Activated T-cell treated with anti-CD3 and anti-CD28 coated beads, Interleukin-2, amount 50 U/mL, for 4 hours (primary cell): Measurements from ENCODE around the gene PICK1. TPM values are rescaled to one million over a fixed set of nuclear protein-coding genes. Genes with fewer than 3 reads are reported as not detected.
"Not testable (repeated sequence)": the region's sequence is repeated elsewhere in the genome, so short reads cannot be mapped to it uniquely, and the experiment has no call there.

Experiments used
- ATAC-seq, 2 donors: fragments of 200-7000 bp; cut with Tn5 transposase; one replicate each; pipeline ENCODE4 v1.10.0; 2021
- DNase-seq: peaks from one replicate; pipeline ENCODE4 v3.0.0-alpha.2; 2020
- H3K27me3 Mint-ChIP-seq: one replicate; pipeline ENCODE4 v1.8.0; 2021; ENCODE audit warnings: low read depth, mixed read lengths
- H3K36me3 Mint-ChIP-seq: one replicate; pipeline ENCODE4 v1.8.0; 2022; ENCODE audit warnings: mixed read lengths; ENCODE audit not compliant: insufficient read depth
- H3K4me1 Mint-ChIP-seq: one replicate; pipeline ENCODE4 v1.8.0; 2021; ENCODE audit warnings: low read depth, mixed read lengths
- H3K4me3 Mint-ChIP-seq: one replicate; pipeline ENCODE4 v1.8.0; 2021; ENCODE audit warnings: mild to moderate bottlenecking, moderate library complexity, mixed read lengths
- H3K9me3 Mint-ChIP-seq: one replicate; pipeline ENCODE4 v1.8.0; 2021; ENCODE audit warnings: mixed read lengths
- total RNA-seq, 3 donors: library from RNA; stranded (reverse); gene quantifications; one replicate each; pipeline ENCODE4 v1.2.1, GENCODE V29; 2021

PICK1 gene
- total RNA-seq, 3 donors from 2014 or later: 21.7 to 24.2 (median 23.1) TPM

DNA sequence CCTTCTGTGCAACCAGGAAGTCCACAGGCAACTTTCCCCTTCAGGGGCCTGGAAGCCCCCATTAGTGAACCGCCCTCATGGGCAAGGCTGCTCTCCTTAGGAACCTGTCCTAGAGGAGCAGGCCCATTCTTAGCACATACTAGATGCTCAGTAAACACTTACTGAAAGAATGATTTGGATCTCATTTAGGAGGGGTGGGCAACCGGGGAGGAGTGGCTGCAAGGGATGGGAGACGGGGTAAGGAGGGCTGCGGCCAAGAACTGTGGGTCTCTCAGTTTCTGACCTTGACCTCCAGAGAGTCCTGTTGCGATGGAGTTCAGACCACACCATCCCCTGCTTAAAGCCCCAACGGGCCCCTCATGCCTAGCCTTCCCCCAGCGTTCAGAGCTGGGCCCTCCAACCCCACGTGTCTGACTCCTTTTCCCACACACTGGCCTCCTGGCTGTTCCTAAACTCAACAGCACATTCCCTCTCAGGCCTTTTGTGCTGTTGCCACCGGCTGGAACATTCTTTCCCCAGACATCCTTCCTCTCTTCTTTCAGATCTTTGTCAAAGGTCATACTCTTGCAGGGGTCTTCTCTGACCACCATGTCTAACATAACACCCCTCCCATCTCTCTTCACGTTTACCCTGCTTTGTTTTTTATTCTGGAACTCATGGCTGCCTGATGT, 20.7 kb upstream of the PICK1 start:
- ATAC-seq (no peak), DNase-seq (no peak)
- Mint-ChIP-seq H3K27me3 (peaks cover 2% of the 10 kb centered on the region), H3K4me3 (no peak overlapping the region), H3K36me3 (no peaks in the 10 kb centered on the region), H3K4me1 (no peaks in the 10 kb centered on the region), H3K9me3 (no peaks in the 10 kb centered on the region)

DNA sequence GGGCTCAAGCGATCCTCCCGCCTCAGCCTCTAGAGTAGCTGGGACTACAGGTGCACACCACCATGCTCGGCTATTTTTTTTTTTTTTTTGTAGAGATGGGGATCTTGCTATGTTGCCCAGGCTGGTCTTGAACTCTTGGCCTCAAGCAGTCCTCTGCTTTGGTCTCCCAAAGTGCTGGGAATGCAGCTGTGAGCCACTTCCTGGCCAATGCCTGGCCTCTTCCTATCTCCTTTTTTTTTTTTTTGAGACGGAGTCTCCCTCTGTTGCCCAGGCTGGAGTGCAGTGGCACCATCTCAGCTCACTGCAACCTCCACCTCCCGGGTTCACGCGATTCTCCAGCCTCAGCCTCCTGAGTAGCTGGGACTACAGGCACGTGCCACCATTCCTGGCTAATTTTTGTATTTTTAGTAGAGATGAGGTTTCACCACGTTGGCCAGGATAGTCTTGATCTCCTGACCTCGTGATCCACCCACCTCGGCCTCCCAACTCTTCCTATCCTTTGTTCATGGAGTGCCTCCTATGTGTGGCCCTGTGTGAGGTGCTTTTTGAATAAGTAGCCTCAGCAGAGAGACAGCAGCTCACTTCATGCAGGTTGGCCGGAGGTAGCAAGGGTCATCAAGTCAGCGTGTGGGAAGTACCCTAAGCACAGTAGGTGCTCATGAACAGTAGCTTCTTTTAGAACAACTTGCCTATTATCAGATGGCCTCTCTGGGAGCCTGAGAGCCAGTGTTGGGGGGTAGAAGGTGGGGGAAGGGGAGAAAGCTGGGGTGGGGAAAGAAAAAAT, 19.6 kb upstream of the PICK1 start:
- not testable (repeated sequence) for H3K9me3 Mint-ChIP-seq, H3K4me1 Mint-ChIP-seq, DNase-seq, H3K27me3 Mint-ChIP-seq, ATAC-seq, H3K36me3 Mint-ChIP-seq, H3K4me3 Mint-ChIP-seq

DNA sequence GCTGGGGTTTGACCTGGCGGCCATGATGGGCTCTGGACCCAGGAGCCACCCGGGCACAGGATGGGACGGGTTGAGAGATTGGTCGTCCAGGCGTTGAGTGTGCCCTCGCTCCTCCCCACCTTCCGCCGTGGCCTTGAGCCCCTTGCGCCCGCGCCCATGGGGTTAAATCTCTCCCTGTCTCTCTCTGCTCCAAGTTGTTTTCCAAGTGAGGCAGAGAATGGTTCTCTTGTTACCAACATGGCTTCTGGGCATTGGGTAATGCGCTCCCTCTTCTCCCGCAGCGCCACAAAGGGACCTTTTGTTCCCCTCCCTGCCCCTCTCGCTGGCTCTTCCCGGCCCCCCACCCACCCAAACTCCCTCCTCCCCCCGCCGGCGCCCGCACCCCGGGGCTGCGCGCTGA, 18.8 kb upstream of the PICK1 start:
- ATAC-seq (no peak), DNase-seq (no peak)
- H3K4me1 Mint-ChIP-seq: no peaks in the 10 kb centered on the region
- H3K9me3 Mint-ChIP-seq: no peaks in the 10 kb centered on the region
- H3K36me3 Mint-ChIP-seq: no peaks in the 10 kb centered on the region
- H3K27me3 Mint-ChIP-seq: peaks cover 2% of the 10 kb centered on the region
- no peak overlapping the region for H3K4me3 Mint-ChIP-seq

DNA sequence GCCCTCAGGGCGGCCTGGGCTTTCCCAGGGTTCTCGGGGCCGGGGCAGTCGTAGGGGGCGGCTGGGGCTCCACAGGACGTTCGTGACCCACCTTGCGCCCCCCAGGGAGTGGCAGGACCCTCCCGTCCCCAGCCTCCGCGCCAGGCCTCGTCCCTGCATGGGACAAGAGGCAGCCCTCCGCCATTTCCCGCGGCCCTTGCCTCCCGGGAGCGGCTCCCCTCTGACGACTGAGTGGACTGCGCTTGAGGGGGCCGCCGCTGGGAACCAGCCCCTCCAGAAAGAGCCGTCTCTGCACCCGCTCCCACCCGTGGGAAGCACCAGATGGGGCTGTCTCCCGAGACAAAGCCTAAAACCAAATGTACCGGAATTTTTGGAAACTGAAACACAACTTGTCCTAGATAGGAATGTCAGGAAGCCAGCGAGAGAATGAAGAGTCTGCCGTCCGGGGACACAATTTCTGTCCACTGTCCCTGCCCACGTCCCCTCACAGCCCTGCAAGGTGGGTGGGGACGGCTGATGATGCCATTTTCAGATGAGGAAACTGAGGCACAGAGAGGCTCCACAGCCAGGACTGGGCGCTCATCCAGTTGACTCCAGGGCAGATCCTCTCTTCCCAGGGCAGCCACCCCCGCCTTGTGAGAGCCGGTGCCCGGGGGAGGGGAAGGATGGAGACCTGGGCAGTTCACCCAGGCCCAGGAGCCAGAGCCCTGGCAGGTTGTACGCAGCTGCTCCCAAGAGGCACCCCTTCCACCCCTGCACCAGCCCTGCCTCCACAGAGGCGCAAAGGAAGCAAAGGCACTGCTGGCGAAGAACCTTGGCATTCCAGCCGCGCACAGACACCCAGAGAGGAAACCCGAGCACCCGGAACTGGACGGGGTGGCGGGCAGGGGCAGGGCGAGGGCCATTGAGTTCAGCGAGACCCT, 18.1 kb upstream of the PICK1 start:
- no peak for ATAC-seq
- H3K27me3 Mint-ChIP-seq: peaks cover 2% of the 10 kb centered on the region

DNA sequence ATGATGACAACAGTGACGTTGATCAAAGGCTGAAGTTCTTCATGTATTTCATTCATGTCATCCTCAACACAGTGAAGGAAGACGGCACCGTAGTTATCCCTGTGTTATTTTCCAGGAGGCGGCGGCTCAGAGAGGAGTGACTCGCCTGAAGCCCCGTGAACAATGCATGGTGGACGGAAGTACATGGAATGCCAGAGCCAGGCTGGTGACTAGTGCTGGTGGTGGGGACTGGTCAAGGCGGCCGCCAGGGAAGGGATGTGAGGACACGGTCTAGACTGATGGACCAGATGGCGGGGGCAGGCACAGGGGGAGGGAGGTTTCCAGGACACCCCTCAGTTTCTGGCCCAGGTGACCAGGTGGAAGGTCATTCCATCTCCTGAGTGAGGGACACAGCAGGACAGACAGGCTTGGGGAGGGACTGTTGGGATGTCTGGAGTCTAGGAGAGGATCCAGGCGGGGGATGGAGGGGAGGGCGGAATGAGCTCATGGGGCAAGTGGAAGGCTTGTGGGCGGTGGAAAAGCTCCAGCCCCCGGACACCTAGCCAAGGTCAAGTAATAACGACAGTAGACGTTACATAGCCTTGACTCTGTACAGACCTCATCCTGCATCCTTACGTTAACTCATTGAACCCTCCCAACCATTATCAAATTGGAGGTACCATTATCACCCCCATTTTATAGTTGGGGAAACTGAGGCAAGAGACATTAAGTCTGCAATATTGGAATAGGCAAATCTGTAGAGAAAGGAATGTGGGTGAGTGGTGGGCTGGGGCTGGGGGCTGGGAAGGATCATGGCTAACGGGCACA, 16.0 kb upstream of the PICK1 start:
- H3K36me3 Mint-ChIP-seq: no peaks in the 10 kb centered on the region
- no peaks in the 10 kb centered on the region for H3K4me1 Mint-ChIP-seq
- no peaks in the 10 kb centered on the region for H3K9me3 Mint-ChIP-seq
- no peak for ATAC-seq
- DNase-seq: no peak
- H3K27me3 Mint-ChIP-seq: peaks cover 5% of the 10 kb centered on the region
- H3K4me3 Mint-ChIP-seq: no peak overlapping the region

More for the DNA sequence above, 18.1 kb upstream of the PICK1 start:
- Mint-ChIP-seq H3K9me3 (no peaks in the 10 kb centered on the region), H3K4me1 (no peaks in the 10 kb centered on the region), H3K4me3 (no peak overlapping the region), H3K36me3 (no peaks in the 10 kb centered on the region)
- DNase-seq: no peak

DNA sequence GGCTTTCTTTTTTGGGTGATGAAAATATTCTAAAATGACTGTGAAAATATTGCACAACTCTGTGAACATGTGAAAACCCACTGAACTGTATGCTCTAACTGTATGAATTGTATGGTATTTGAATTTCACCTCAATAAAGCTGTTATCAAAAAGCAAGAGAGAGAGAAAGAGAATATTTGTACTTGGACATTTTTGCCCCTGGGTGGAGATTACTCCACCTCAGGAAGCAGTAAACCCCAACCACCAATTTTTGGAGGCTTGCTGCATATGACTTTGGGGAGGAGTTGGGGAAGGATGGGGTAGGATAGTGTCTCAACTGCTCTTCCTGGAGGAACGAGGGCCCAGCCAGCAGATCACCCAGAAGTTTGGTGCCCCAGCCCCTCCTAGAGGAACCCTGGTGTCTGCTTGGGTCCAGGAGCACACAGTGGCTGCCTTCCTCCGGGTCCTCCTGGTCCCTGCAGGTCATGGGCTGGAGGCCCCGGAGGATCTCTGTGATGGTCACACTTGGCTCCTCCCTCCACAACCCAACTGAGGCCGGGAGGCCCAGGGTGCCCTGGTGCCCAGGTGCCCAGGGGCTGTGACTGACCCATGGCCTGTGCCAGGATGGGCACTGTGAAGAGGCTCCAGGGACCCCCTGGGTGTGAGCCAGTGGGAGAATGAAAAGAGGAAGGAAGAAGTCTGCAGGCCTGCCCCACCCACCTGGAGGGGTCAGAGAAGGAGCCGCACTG, 15.3 kb upstream of the PICK1 start:
- no peak overlapping the region for H3K4me3 Mint-ChIP-seq
- DNase-seq: no peak

DNA sequence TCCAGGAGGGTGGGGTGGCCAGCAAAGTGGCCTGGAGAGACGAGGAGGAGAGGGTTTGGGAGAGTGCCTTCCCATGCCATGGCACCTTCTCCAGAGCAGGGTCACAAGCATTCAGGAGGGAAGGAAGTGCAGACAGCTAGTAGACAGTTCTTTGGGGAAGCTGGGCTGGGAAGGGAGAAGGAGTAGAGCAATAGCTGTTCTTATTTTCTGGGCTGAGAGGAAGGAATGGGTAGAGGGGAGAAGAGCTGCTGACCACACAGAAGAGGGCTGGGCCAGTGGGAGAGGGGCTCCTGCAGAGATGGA, 14.8 kb upstream of the PICK1 start:
- H3K9me3 Mint-ChIP-seq: no peaks in the 10 kb centered on the region
- ATAC-seq: no peak

More for the DNA sequence above, 15.3 kb upstream of the PICK1 start:
- H3K9me3 Mint-ChIP-seq: no peaks in the 10 kb centered on the region
- no peak for ATAC-seq
- H3K27me3 Mint-ChIP-seq: peaks cover 5% of the 10 kb centered on the region
- no peaks in the 10 kb centered on the region for H3K36me3 Mint-ChIP-seq
- H3K4me1 Mint-ChIP-seq: no peaks in the 10 kb centered on the region

DNA sequence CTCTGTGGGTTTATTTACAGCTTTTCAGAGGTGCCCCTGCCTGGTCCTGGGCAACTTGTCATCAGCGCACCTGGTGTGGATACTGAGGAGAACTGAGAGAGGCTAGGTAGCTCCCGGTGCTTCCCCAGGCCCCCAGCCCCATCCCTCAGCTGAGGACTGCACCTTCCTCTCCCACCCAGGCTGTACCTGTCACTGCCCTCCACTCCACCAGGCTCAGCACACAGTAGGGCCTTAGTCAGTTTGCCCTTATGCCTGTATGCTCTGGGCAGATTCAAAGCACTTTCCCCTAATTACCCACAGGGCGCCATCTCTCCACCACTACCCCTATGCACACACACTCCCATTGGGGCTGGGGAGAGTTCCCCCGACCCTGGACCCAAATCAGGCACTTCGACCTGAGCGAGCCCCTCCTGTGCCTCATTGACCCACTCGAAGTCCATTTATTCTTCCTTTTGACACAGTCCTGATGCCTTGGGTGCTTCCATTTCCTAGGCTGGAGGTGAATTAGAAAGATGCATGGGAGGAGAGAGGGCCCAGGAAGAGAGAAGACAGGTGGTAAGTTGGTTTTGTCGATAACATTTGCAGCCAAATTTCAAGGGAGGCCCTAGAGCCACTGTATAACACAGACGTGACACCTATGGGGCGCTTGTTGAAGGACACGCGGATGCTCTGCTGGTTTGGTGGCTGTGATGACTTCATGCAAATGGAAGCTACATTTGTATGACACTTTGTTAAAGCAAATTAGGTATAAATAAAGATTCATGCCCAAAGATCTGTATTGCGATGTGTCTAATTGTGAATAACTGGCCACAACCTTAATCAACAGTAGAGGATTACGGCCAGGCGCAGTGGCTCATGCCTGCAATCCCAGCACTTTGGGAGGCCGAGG, 13.8 kb upstream of the PICK1 start:
- Mint-ChIP-seq H3K9me3 (no peaks in the 10 kb centered on the region), H3K4me3 (no peak overlapping the region), H3K36me3 (no peaks in the 10 kb centered on the region), H3K4me1 (no peaks in the 10 kb centered on the region), H3K27me3 (peaks cover 5% of the 10 kb centered on the region)
- no peak for ATAC-seq
- DNase-seq: no peak

More for the DNA sequence above, 14.8 kb upstream of the PICK1 start:
- Mint-ChIP-seq H3K4me3 (no peak overlapping the region), H3K4me1 (no peaks in the 10 kb centered on the region), H3K36me3 (no peaks in the 10 kb centered on the region), H3K27me3 (peaks cover 5% of the 10 kb centered on the region)
- no peak for DNase-seq

DNA sequence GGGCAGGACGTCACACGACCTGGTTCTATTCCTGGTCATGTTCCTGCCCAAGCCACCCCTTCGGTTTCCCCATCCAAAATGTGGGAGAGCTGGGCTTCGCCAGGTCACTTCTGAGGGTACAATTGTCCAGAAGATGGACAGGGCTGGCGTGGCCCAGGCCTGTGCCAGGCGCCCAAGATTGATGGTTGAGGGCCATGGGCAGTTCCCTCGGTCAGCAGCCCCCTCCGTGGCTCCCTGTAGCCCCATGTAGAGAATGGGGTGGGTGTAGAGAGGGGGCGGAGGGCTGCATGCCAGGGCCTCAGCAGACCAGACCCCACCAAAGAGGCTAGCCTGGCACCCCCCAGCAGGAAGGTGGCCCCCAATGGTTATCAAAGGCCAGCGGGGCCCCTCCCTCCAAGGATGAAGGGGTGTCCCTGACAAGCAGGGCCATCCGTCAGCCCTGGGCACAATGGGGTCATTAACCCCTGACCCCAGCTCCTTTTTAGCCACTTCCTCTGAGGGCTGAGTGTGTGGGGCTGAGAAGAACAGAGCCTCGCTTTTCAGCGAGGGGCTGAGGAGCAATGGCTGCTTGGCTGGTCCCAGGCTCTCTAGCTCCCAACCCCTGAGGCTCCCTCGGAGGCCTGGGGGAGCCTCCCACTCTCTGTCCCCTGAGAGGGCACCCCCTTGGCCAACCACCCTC, 11.0 kb upstream of the PICK1 start:
- Mint-ChIP-seq H3K36me3 (no peaks in the 10 kb centered on the region), H3K27me3 (peaks cover 4% of the 10 kb centered on the region), H3K9me3 (no peaks in the 10 kb centered on the region), H3K4me1 (no peaks in the 10 kb centered on the region), H3K4me3 (no peak overlapping the region)
- ATAC-seq: no peak
- DNase-seq: no peak

DNA sequence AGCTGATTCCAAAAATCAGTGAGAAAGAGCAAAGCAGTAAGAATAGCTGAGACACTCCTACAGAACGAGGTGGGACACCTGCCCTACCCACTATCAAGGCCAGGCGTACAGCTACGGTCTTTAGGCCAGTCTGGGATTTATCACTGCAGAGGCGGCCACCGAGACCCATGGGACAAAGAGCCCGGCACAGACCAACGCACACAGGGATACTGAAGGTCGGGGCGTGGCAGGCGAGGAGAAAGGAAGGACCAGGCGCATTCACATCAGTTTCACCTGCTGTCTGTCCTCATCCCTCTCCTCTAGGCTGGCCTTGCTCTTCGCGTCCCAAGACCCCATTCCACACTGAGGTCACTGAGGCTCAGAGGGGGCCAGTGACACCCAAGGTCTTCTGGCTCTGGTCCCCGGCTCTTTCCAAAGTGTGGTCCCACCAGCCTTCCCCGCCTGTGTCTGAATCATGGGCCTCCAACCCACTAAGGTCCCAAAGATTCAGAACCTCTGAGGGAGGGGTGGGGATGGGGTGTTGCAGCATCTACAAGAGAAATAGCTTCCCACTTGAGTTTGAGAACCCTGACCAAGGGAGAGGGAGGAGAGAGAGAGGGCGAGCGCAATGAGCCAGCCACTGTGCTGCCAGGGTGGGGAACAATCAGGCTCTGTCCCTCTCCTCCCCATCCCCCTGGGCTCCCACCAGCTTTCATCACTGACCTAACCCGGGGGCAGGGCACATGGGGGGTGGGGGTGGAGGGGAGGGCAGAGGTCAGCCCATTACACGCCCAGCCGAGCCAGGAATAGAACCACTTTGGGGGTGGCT, 7.2 kb upstream of the PICK1 start:
- Mint-ChIP-seq H3K27me3 (peaks cover 4% of the 10 kb centered on the region), H3K4me3 (no peak overlapping the region), H3K4me1 (peaks cover 3% of the 10 kb centered on the region), H3K9me3 (no peaks in the 10 kb centered on the region), H3K36me3 (no peaks in the 10 kb centered on the region)
- DNase-seq (no peak), ATAC-seq (no peak)

DNA sequence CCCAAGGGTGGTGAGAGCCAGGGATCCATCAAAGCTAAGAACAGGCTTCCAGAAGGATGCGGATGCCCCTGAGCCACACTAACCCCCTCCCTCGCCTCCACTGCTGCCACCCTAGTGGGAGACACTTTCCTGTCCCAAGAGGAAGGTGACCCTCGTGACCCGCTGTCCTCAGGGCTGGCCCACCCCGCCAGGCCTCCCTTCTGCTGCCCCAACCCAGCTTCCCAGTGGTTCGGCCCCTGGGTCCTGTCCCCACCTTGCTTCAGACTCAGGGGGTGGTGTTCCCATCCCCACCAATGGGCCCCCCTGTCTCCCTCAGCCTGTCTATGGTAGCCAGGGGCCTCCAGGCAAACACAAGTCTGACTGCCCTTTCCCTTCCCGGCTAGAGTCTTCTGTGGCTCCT, 6.5 kb upstream of the PICK1 start:
- no peaks in the 10 kb centered on the region for H3K9me3 Mint-ChIP-seq
- ATAC-seq: no peak

DNA sequence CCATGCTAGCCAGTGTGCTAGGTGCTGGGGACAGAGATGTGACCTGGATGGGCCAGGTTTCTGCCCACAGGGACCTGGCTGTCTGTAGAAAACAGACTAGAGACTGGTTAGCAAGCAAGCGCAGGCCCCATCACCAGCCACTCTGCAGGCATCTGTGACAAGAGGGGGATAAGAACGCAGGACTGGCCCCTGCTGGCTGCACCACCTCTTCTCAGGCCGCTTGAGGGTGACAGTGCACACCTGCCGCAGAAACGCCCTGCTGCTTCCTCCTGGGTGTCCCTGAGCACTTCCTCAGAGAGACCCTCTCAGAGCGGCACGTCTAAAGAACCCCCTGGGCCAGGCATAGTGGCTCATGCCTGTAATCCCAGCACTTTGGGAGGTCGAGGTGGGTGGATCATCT, 5.9 kb upstream of the PICK1 start:
- H3K9me3 Mint-ChIP-seq: no peaks in the 10 kb centered on the region

More for the DNA sequence above, 6.5 kb upstream of the PICK1 start:
- no peak overlapping the region for H3K4me3 Mint-ChIP-seq
- H3K36me3 Mint-ChIP-seq: no peaks in the 10 kb centered on the region
- H3K27me3 Mint-ChIP-seq: peaks cover 3% of the 10 kb centered on the region
- peaks cover 3% of the 10 kb centered on the region for H3K4me1 Mint-ChIP-seq
- DNase-seq: no peak

More for the DNA sequence above, 5.9 kb upstream of the PICK1 start:
- ATAC-seq (no peak), DNase-seq (no peak)
- H3K27me3 Mint-ChIP-seq: no peaks in the 10 kb centered on the region
- H3K36me3 Mint-ChIP-seq: no peaks in the 10 kb centered on the region
- H3K4me1 Mint-ChIP-seq: peaks cover 3% of the 10 kb centered on the region
- H3K4me3 Mint-ChIP-seq: no peak overlapping the region
